K562 (cell line): Measurements from ENCODE around the gene LRRC25. TPM values are rescaled to one million over a fixed set of nuclear protein-coding genes. Genes with fewer than 3 reads are reported as not detected.

Experiments used
- BRF1 ChIP-seq: IDR thresholded peaks from 3 replicates; pipeline ENCODE4 v1.6.1; 2011; ENCODE audit warnings: borderline replicate concordance, mild to moderate bottlenecking; ENCODE audit not compliant: insufficient read length; ENCODE audit errors: extremely low read depth
- ELK3 ChIP-seq: fragments of 450-650 bp; formaldehyde crosslinking; IDR thresholded peaks from 2 replicates; pipeline ENCODE4 v1.4.0; 2020; ENCODE audit warnings: mild to moderate bottlenecking
- HDAC2 ChIP-seq: fragments of 450-650 bp; IDR thresholded peaks from 2 replicates; pipeline ENCODE4 v1.6.1; 2016; ENCODE audit warnings: mild to moderate bottlenecking
- KDM2B ChIP-seq: fragments of 250-450 bp; sonication (Bioruptor Pico); IDR thresholded peaks from 2 replicates; pipeline ENCODE4 v1.8.0; 2021; ENCODE audit warnings: mild to moderate bottlenecking, moderate library complexity
- KDM4B ChIP-seq, 2 experiments: fragments of 450-650 bp in 1 of 2; sonication (generic) in 1 of 2; IDR thresholded peaks; 2 replicates each; pipeline ENCODE4 v1.6.1; 2016 to 2017; ENCODE audit warnings: borderline replicate concordance in 2 of 2, antibody characterized with exemption in 1 of 2, low read depth in 1 of 2, mild to moderate bottlenecking in 1 of 2
- MTA2 ChIP-seq: fragments of 450-650 bp; IDR thresholded peaks from 2 replicates; pipeline ENCODE4 v1.6.1; 2016; ENCODE audit warnings: low read depth
- POU5F1 ChIP-seq: fragments of 150-350 bp; IDR thresholded peaks from 2 replicates; pipeline ENCODE4 v1.6.1; 2014; ENCODE audit warnings: borderline replicate concordance, low read length, low read depth, mild to moderate bottlenecking; ENCODE audit not compliant: partially characterized antibody
- PURB ChIP-seq: sonication (generic); formaldehyde crosslinking; IDR thresholded peaks from 2 replicates; pipeline ENCODE4 v1.9.0; 2021; ENCODE audit warnings: low read depth, mild to moderate bottlenecking, missing genetic modification reagents
- RBFOX2 ChIP-seq: fragments of 200-400 bp; formaldehyde crosslinking; IDR thresholded peaks from 2 replicates; pipeline ENCODE4 v1.6.1; 2017; ENCODE audit warnings: low read depth, mild to moderate bottlenecking, low read length, moderate library complexity
- SETDB1 ChIP-seq: IDR thresholded peaks from one replicate; pipeline ENCODE4 v1.6.1; 2012; ENCODE audit warnings: low read length, control low read depth, inconsistent platforms
- SRSF9 ChIP-seq: fragments of 200-400 bp; formaldehyde crosslinking; IDR thresholded peaks from 2 replicates; pipeline ENCODE4 v1.6.1; 2017; ENCODE audit warnings: low read depth, low read length, borderline replicate concordance
- STAT5A ChIP-seq: IDR thresholded peaks from 2 replicates; pipeline ENCODE4 v1.6.1; 2012; ENCODE audit warnings: low read length, inconsistent platforms, borderline replicate concordance
- TBL1XR1 ChIP-seq, 2 experiments: IDR thresholded peaks; 2 replicates each; pipeline ENCODE4 v1.6.1; 2012; ENCODE audit warnings: improper control_type of control experiment in 2 of 2, low read length in 2 of 2, mild to moderate bottlenecking in 1 of 2
- ZBTB33 ChIP-seq: sonication (generic); formaldehyde crosslinking; IDR thresholded peaks from 2 replicates; pipeline ENCODE4 v1.8.1; 2023; ENCODE audit warnings: mild to moderate bottlenecking, missing genetic modification reagents
- ZC3H4 ChIP-seq: sonication (generic); formaldehyde crosslinking; IDR thresholded peaks from 2 replicates; pipeline ENCODE4 v1.9.0; 2021; ENCODE audit warnings: missing genetic modification reagents, borderline replicate concordance
- ZNF398 ChIP-seq: fragments of 250-450 bp; sonication (Bioruptor Pico); IDR thresholded peaks from 2 replicates; pipeline ENCODE4 v1.8.0; 2021; ENCODE audit warnings: moderate library complexity, mild to moderate bottlenecking, inconsistent platforms
- ZNF507 ChIP-seq: conservative IDR thresholded peaks from 2 replicates; pipeline ENCODE4 v1.6.1; 2017; ENCODE audit warnings: missing genetic modification characterization, missing compliant biosample characterization
- ZNF592 ChIP-seq: fragments of 450-650 bp; IDR thresholded peaks from 2 replicates; pipeline ENCODE4 v1.6.1; 2017; ENCODE audit warnings: antibody characterized with exemption, mild to moderate bottlenecking
- ZNF780A ChIP-seq: fragments of 250-450 bp; sonication (Bioruptor Pico); IDR thresholded peaks from 2 replicates; pipeline ENCODE4 v1.5.0; 2021; ENCODE audit warnings: mild to moderate bottlenecking
- polyA plus RNA-seq, 8 experiments: library from polyadenylated mRNA; depleted of rRNA in 4 of 8; stranded (reverse) in 5 of 8; unstranded in 3 of 8; fragments of >200 nt; fragmentation: Nextera tagmentation in 2 of 8; fragmentation: Illumina TruSeq in 1 of 8; extraction: Ambion mirVana in 2 of 8; extraction: Trizol in 1 of 8; gene quantifications; 2 replicates each; pipeline versions ENCODE4 v1.2.1 to v1.2.3, GENCODE V29; 2011 to 2014; ENCODE audit warnings: inconsistent platforms in 1 of 8, missing spikeins in 1 of 8
- total RNA-seq, 7 experiments: library from RNA; depleted of rRNA in 6 of 7; stranded (reverse); fragments of >200 nt in 6 of 7; fragmentation: Illumina TruSeq in 2 of 7; extraction: Trizol in 2 of 7; gene quantifications; 2 replicates each; pipeline versions ENCODE4 v1.2.1 to v1.2.3, GENCODE V29; 2011 to 2021; ENCODE audit warnings: low replicate concordance in 1 of 7

LRRC25 gene
- total and polyA plus RNA-seq, 9 of the 15 experiments (the other 6 are each of a cell fraction or from before 2014, with no cell fraction given): 0.07 to 0.36 (median 0.10) TPM; not detected in 3

GRCh38 chr19:18433015-18433691, 35.7 kb upstream of the LRRC25 start (continued):
- no peak for TF ChIP-seq POU5F1
- no peak for TF ChIP-seq ZNF780A (CRISPR knock-in tag)
- TF ChIP-seq STAT5A: no peak; the same call in 1 of the 2 replicates
- TF ChIP-seq KDM2B (CRISPR knock-in tag): no peak
- no peak for TF ChIP-seq SETDB1
- TF ChIP-seq TBL1XR1 (IDR thresholded peaks at IDR 0.05; ENCODE audit: low read length in 2 of 2): no peak
- peak; percentile 94 for TF ChIP-seq ZNF592
- TF ChIP-seq KDM4B (IDR thresholded peaks at IDR 0.05; ENCODE audit: borderline replicate concordance in 2 of 2, low read depth in 1 of 2): no peak
- no peak for TF ChIP-seq HDAC2
- no peak for TF ChIP-seq SRSF9
- no peak for TF ChIP-seq BRF1
- TF ChIP-seq PURB (CRISPR knock-in tag): no peak
- peak; percentile 24 for TF ChIP-seq ZBTB33
- no peak for TF ChIP-seq MTA2
- no peak for TF ChIP-seq ZNF398 (CRISPR knock-in tag)
- TF ChIP-seq ELK3 (CRISPR knock-in tag): no peak
- peak; percentile 75 for TF ChIP-seq RBFOX2
- TF ChIP-seq ZC3H4 (CRISPR knock-in tag): no peak
- no peak for TF ChIP-seq ZNF507 (tag)
